Stimulated activated CD4-positive, alpha-beta T cell treated with anti-CD3 and anti-CD28 coated beads, TNF-alpha, amount 100 ng/mL, for 24 hours (primary cell): ENCODE results near the gene UBALD2.
"Not testable (repeated sequence)": the region's sequence is repeated elsewhere in the genome, so short reads cannot be mapped to it uniquely, and the experiment has no call there.

Experiments used
- DNase-seq, 3 experiments: peaks; one replicate each; pipeline ENCODE4 v3.0.0-alpha.2; 2020; ENCODE audit warnings: low read depth in 3 of 3

UBALD2 gene

DNA sequence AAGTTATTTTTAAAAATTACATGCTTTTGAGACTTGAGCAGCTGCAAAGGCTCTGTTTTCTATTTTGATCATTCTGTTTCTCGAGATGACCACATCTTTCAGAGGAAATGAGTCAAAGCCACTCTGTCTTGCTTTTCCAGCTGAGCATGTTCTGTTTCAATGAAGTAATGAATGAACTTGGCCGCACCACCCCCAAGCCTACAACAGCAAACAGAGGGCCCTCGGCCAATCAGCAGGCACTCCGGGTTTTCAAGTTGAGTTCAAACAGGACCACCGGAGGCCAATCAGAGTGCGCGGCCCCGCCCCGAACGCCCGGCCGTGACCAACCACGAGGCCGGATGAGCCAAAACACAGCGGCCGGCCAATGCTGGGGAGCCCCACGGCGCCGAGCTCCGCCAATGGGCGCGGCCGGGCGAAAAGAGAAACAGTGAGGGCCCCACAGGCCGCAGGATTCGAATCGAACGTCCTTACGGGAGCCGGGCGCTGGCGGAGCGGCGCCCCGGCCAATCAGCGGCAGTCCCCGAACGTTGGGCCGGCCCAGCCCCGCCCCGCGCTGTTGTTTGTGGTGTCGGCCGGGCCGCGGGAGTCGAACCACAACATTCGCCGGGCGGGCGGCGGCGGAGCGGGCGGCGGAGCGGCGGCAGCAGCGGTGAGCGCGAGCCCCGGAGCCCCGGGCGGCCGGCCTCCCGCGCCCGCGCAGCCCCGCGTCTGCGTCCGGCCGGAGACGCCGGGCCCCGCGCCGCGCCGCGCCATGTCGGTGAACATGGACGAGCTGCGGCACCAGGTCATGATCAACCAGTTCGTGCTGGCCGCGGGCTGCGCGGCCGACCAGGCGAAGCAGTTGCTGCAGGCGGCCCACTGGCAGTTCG lies at the start of gene UBALD2:
Gene UBALD2, plus strand, starts transcription at position 594 of the 869 bp plus-strand sequence. Its CDS starts 158 bp downstream, at position 752.
- peak; percentile 96 to 99 (median 97) for DNase-seq

DNA sequence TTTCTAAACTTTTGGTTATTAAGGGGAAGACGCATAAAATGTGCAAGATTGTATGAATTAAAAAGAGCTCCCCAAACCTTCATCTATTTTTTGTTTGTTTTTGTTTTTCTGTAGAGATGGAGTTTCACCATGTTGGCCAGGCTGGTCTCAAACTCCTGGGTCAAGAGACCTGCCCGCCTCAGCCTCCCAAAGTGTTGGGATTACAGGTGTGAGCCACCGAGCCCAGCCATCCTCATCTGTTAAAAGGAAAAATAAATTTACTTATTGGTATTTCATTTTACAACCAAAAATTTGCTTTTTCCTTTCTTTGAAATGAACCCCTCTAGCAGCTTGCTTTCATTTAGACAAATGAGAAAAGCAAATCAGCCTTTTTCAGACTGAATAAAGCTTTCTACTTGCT lies 48.1 kb upstream of the UBALD2 start:
- no peak for DNase-seq

DNA sequence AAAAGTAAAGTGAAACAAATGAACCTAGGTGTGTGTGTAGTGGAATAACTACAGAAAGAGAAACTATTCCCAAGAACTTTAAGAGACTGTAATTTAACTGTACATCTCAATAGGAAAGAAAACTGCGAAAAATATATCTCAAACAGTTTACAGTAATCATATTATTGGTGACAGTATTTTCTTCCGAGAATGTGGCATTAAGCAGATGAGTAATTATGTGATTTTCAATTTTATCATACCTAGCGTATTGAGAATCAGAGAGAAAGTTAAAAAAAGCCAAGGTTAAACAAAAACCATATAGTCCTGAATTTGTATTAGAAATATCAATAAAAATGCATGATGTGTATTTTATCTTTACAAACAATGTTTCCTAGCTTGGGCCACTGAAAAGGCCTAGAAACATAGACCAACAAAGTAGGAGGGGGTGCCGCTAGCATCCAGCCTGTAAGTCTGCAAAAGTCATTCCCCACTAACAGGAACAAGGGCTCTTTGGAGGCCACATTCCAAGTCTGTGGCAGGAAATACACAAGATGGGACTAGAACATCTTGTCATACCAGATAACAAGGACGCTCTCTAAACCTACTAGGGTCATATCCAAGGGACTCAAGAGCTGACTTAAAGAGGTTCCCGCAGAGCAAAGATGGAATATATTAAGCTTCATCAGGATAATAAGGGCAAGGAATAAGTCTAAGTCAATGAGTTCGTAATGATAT lies 45.3 kb upstream of the UBALD2 start:
- DNase-seq = no peak

- DNase-seq = no peak
Measured at GRCh38 chr17:76223802-76224201, 41.3 kb upstream of the UBALD2 start.

DNA sequence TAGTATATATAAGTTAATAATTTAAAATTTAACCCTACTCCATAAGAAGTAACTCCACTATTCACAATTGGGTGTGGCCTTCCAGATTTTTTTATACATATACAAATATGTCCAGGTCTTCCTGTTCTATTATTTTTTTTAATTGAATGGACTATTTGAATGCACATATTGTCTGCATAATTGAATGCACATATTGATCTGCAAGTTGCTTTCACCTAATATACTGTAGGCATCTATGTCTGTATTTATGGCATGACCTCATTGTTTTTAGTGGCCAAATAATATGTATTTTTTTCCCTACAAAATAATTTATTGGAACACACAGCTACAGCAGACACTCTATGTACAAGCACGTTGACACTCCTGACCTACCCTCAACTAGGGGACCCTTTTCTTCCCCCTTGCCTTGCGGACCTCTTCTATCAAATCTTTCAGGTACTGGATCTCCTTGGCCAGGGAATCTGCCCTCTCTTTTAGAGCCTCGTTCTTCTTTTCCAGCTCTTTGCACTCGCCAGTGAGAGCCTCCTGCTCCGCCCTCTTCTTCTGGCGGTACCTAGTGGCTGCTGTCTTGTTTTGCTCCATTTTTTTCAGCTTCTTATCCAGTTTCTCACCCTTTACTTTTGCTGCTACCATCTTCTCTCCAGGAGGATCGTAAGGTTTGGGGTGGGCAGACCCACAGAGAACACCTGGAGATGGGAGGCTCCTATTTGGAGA lies 39.6 kb upstream of the UBALD2 start:
- DNase-seq = not testable (repeated sequence)

- not testable (repeated sequence) for DNase-seq
Measured at GRCh38 chr17:76226749-76227148, 38.4 kb upstream of the UBALD2 start.

DNA sequence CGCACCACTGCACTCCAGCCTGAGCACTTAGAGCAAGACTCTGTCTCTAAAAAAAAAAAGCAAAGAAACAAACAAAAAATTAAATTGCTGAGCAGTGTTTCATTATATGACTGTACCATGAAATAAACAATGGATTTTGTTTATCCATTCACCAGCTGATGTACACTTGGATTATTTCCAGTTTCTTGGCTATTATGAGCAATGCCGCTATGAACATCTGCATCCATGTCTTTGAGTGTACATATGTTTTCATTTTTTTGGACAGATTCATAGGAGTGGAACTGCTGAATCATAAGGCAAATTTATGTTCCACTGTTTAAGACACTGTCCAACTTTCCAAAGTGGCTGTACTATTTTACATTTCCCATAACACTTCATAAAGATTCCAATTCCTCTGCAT lies 32.8 kb upstream of the UBALD2 start:
- DNase-seq = no peak

DNA sequence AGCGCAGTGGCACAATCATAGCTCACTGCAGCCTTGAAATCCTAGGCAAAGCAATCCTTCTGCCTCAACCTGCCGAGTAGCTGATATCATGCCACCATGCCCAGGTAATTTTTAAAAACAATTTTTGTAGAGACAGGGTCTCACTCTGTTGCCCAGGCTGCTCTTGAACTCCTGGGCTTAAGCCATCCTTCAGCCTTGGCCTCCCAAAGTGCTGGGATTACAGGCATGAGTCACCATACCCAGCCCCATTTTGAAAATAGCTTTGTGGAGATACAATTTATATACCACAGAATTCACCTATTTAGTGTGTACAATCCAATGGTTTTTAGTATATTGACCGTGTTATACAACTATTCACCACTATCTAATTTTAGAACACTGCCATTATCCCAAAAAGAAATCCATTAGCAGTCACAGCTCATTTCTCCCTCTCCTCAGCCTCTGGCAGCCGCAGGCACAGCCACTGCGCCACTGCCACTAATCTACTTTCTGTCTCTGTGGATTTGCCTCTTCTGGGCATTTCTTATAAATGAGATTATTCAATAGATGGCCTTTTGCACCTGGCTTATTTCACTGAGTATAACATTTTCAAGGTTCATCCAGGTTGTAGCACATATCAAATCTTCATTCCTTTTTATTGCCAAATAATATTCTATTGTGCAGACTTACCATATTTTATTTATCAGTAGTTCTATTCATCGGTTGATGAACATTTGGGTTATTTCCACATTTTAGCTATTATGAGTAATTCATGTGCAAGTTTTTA lies 31.4 kb upstream of the UBALD2 start:
- no peak for DNase-seq

- DNase-seq = no peak
Measured at GRCh38 chr17:76234354-76234679, 30.8 kb upstream of the UBALD2 start.

GRCh38 chr17:76235883-76236282 lies 29.3 kb upstream of the UBALD2 start:
- no peak for DNase-seq

DNA sequence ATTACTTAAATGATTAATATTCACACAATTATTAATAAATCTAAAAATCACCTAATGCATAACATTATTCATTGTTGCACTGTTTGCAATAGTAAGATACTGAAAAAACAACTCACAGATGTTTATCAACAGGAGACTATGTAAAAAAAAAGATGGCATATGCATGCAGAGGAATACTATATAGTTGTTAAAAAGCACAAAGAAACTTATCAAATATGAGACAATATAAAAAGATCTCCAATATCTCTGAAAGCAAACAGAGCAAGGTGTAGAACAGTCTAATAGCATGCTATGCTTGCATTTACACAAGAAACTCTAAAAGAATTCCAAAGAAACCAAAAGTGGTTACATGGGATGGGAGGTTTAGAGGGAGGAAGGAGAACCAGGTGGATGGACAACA lies 28.5 kb upstream of the UBALD2 start:
- DNase-seq = no peak

DNA sequence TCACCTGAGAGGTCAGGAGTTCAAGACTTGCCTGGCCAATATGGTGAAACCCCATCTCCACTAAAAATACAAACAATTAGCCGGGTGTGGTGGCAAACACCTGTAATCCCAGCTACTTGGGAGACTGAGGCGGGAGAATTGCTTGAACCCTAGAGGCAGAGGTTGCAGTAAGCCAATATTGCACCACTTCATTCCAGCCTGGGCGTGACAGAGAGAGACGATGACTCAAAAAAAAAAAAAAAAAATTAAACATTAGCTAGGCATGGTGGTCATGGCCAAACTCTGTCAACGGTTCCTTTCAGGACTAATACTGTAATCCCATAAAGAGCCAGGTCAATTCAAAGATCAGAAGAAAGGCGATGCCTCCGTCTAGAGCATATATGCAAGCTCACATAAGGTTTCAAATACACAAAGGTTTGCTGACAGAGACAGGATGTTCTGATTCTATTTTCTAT lies 27.3 kb upstream of the UBALD2 start:
- DNase-seq = no peak

DNA sequence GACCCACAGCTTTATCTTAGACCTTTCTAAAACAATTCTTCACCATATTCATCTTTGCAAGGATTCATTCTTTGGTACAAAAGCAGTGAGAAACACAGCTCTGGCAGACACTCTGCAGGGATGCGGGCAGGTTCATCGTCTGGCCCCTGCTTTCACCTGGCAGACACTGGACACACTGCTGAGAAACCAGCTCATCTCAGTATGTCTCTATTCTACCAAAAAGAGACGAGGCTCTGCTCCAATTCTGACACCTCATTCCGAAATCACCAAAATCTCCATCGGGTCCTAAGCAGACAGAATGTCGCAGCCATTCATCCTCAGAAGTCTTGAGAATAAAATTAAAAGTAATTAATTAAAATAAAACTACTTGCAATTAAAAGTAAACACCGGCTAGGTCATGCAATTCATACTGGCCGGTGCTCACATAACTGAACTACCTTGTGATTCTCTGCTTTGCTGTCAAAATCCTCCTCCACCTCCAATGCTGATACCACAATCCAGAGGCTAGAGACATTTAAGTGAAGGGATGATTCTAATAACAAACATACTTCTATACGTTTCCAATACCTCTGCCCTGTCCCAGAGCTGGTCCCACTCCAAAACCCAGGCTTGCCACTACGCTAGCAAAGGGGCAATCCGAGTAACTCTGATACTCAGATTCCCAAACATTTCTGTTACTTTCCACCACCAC lies 26.2 kb upstream of the UBALD2 start:
- DNase-seq = no peak

DNA sequence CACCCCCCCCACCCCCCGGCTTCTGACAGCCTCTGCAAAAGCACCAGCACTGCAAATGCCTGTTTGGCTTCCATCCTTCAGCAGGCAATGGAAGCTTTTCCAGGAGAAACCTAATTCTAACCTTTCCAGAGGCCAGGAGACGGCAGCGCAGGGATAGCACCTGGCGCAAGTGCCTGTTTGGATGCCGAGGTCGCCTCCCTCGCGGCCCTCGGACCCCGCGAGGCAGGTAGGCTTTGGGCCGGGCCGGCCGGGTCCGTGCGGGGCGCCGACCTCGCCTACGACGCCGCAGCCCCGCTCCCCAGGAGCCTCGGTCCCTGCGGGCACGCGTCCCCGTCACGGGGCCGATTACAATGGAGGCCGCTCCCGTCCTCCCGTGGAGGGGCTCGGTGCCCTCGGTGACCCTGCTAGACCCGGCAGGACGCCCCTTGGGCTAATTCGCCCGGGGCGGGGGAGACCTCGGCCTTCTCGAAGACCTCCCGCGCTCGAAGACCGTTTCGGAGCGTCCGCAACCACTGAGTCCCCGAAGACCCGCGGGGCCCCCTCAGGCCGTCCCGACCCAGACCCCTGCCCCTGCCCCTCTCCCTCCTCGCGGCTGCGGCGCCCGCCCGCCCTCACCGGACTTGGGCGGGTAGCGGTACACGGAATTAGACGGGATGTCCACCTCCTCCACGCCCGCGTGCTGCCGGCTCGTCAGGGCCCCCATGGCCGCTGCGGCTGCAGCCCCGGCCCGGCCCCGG lies 25.4 kb upstream of the UBALD2 start:
- DNase-seq = no peak

- DNase-seq = peak in 2 of 3 experiments; percentile 35 to 53
Measured at GRCh38 chr17:76240461-76241203, 24.5 kb upstream of the UBALD2 start, which contains the start of gene RNF157. TSS of gene RNF157 (minus strand) at chr17:76240493. CDS start at chr17:76240240, 253 bp downstream.

GRCh38 chr17:76241204-76241538 lies 24.0 kb upstream of the UBALD2 start:
- no peak for DNase-seq

DNA sequence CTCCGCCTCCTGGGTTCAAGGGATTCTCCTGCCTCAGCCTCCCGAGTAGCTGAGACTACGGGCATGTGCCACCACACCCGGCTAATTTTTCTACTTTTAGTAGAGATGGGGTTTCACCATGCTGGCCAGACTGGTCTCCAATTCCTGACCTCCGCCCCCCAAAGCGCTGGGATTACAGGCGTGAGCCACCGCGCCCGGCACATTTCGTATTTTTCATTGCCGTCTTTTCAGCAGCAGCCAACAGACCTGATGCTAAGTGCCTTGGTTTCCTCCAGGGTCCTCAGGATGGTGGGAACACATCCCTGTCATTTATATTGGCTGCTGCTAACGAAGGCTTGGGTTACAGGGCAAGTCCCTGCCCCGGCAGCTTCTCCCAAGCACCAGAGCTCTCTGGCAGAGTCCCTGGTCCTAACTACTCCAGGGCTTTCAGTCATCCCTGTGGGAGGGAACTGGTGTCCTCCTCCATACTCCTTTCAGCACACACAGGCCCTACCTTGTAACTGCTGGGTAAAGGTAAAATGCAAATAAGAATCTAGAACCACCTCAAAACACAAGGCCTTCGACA lies 23.4 kb upstream of the UBALD2 start:
- DNase-seq = no peak

- DNase-seq = no peak
Measured at GRCh38 chr17:76243826-76244679, 21.1 kb upstream of the UBALD2 start.
